ENCODE data around the gene HPCAL4. TPM values are rescaled to one million over a fixed set of nuclear protein-coding genes. Genes with fewer than 3 reads are reported as not detected.

The HPCAL4 gene
- total RNA-seq, 1 experiment from 2014 or later = 0.14 TPM

GRCh38 chr1:39678889-39679288 lies 12.3 kb downstream of the HPCAL4 start:
- no peaks in the 10 kb centered on the region for H3K9me3 ChIP-seq
- Mint-ChIP-seq H3K36me3 (ENCODE audit: insufficient read depth, unreplicated experiment) (no peaks in the 10 kb centered on the region), H3K4me1 (ENCODE audit: low read depth, unreplicated experiment) (no peaks in the 10 kb centered on the region), H3K4me3 (ENCODE audit: unreplicated experiment) (no peak overlapping the region), H3K9me3 (ENCODE audit: unreplicated experiment) (no peaks in the 10 kb centered on the region), H3K27ac (ENCODE audit: unreplicated experiment) (no peak overlapping the region), H3K27me3 (ENCODE audit: insufficient read depth, unreplicated experiment) (peaks cover 3% of the 10 kb centered on the region)
- H3K4me3 ChIP-seq (ENCODE audit: low read depth, low read length) = no peak overlapping the region
- TF ChIP-seq CTCF (IDR thresholded peaks at IDR 0.05; ENCODE audit: insufficient read depth in 1 of 2, low read depth in 1 of 2, low read length in 1 of 2, severe bottlenecking in 1 of 2, unreplicated experiment in 1 of 2) = no peak
- no peak for DNase-seq
- H3K36me3 ChIP-seq (ENCODE audit: control insufficient read depth, insufficient read depth, low read length) = no peaks in the 10 kb centered on the region
- no peaks in the 10 kb centered on the region for H3K4me1 ChIP-seq
- POLR2A ChIA-PET = no interaction called here
- H3K27me3 ChIP-seq (replicated peaks; ENCODE audit: control insufficient read depth, insufficient read depth, low read length) = no peaks in the 10 kb centered on the region
- BruUV-seq (replicated peaks) = no TSS peak
- CTCF ChIA-PET = no interaction called here
- intact Hi-C loops (cut with micrococcal nuclease; ENCODE audit: unreplicated experiment) = no loop called here

DNA sequence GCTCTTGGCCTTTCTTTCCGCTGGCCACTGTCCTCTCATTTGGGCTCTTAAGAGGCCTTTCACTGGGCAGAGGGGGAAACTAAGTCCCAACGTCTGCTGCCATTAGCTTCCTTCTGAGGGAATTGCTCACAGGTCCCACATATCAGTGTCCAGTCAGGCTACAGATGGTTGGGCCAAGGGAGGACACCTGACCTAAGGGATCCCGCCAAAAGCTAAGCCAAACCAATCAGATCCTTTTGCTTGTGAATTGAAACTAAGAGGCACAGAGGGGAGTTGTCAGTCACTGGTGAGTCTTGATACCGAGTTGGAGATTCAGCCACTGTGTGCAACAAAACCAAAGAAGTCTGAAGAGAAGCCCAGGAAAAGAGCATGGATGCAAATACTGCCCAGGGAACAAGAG lies 13.6 kb downstream of the HPCAL4 start:
- Histone ChIP-seq H3K36me3 (ENCODE audit: control insufficient read depth, insufficient read depth, low read length) (no peaks in the 10 kb centered on the region), H3K27me3 (replicated peaks; ENCODE audit: control insufficient read depth, insufficient read depth, low read length) (no peaks in the 10 kb centered on the region), H3K9me3 (no peaks in the 10 kb centered on the region), H3K4me1 (no peaks in the 10 kb centered on the region), H3K4me3 (ENCODE audit: low read depth, low read length) (no peak overlapping the region)
- POLR2A ChIA-PET = no interaction called here
- no peak for DNase-seq
- no peak overlapping the region for H3K27ac Mint-ChIP-seq (ENCODE audit: unreplicated experiment)
- intact Hi-C loops (cut with micrococcal nuclease; ENCODE audit: unreplicated experiment) = no loop called here
- no peaks in the 10 kb centered on the region for H3K4me1 Mint-ChIP-seq (ENCODE audit: low read depth, unreplicated experiment)
- no peaks in the 10 kb centered on the region for H3K9me3 Mint-ChIP-seq (ENCODE audit: unreplicated experiment)
- CTCF ChIA-PET = no interaction called here
- no peak for TF ChIP-seq CTCF (IDR thresholded peaks at IDR 0.05; ENCODE audit: insufficient read depth in 1 of 2, low read depth in 1 of 2, low read length in 1 of 2, severe bottlenecking in 1 of 2, unreplicated experiment in 1 of 2)
- no peaks in the 10 kb centered on the region for H3K36me3 Mint-ChIP-seq (ENCODE audit: insufficient read depth, unreplicated experiment)
- H3K27me3 Mint-ChIP-seq (ENCODE audit: insufficient read depth, unreplicated experiment) = peaks cover 3% of the 10 kb centered on the region
- BruUV-seq (replicated peaks) = no TSS peak
- no peak overlapping the region for H3K4me3 Mint-ChIP-seq (ENCODE audit: unreplicated experiment)

- no peak for TF ChIP-seq CTCF (IDR thresholded peaks at IDR 0.05; ENCODE audit: insufficient read depth in 1 of 2, low read depth in 1 of 2, low read length in 1 of 2, severe bottlenecking in 1 of 2, unreplicated experiment in 1 of 2)
- H3K9me3 Mint-ChIP-seq (ENCODE audit: unreplicated experiment) = no peaks in the 10 kb centered on the region
- Histone ChIP-seq H3K9me3 (no peaks in the 10 kb centered on the region), H3K4me1 (no peaks in the 10 kb centered on the region), H3K27me3 (replicated peaks; ENCODE audit: control insufficient read depth, insufficient read depth, low read length) (no peaks in the 10 kb centered on the region), H3K4me3 (ENCODE audit: low read depth, low read length) (no peak overlapping the region), H3K36me3 (ENCODE audit: control insufficient read depth, insufficient read depth, low read length) (no peaks in the 10 kb centered on the region)
- peaks cover 3% of the 10 kb centered on the region for H3K27me3 Mint-ChIP-seq (ENCODE audit: insufficient read depth, unreplicated experiment)
- ChIA-PET CTCF (no interaction called here), POLR2A (no interaction called here)
- H3K36me3 Mint-ChIP-seq (ENCODE audit: insufficient read depth, unreplicated experiment) = no peaks in the 10 kb centered on the region
- no TSS peak for BruUV-seq (replicated peaks)
- H3K27ac Mint-ChIP-seq (ENCODE audit: unreplicated experiment) = no peak overlapping the region
- DNase-seq = no peak
- no peak overlapping the region for H3K4me3 Mint-ChIP-seq (ENCODE audit: unreplicated experiment)
- no peaks in the 10 kb centered on the region for H3K4me1 Mint-ChIP-seq (ENCODE audit: low read depth, unreplicated experiment)
- intact Hi-C loops (cut with micrococcal nuclease; ENCODE audit: unreplicated experiment) = no loop called here
Observed at GRCh38 chr1:39676948-39677548, 14.2 kb downstream of the HPCAL4 start.
